ENCODE results near the gene FAM186B. TPM values are rescaled to one million over a fixed set of nuclear protein-coding genes. Genes with fewer than 3 reads are reported as not detected.
A peak's percentile ranks its signal among the peaks of the same experiment; 100 is the strongest.

The FAM186B gene
- total RNA-seq, 4 donors from 2014 or later, result 0.31 to 0.69 TPM; not detected in 2

GRCh38 chr12:49539406-49540228 lies 65.8 kb downstream of the FAM186B start:
- no peak for ATAC-seq
- H3K27ac ChIP-seq, result no peak overlapping the region
- peaks cover 68% of the 10 kb centered on the region for H3K27me3 ChIP-seq
- no peak for TF ChIP-seq EP300 (IDR thresholded peaks at IDR 0.05)
- TF ChIP-seq POLR2A (IDR thresholded peaks at IDR 0.05), result no peak
- TF ChIP-seq CTCF (IDR thresholded peaks at IDR 0.05), result no peak
- TF ChIP-seq POLR2AphosphoS5 (IDR thresholded peaks at IDR 0.05), result no peak
- H3K36me3 ChIP-seq, result no peaks in the 10 kb centered on the region
- WGBS, 2 donors (ENCODE audit: low coverage in 1 of 2), result 32 to 42% methylated on average over 3 to 10 of the region's 47 CpGs
- H3K4me1 ChIP-seq, result peaks cover 0 to 29% (median 12%) of the 10 kb centered on the region in 3 donors
- H3K9me3 ChIP-seq, result no peaks in the 10 kb centered on the region
- peak overlapping the region in 1 of 2 donors; percentile 56 for H3K4me3 ChIP-seq

- peak within 1 kb of the TSS; percentile 39 to 56 for H3K4me3 ChIP-seq
- H3K4me1 ChIP-seq, result peaks cover 0 to 29% (median 12%) of the 10 kb centered on the region in 3 donors
- no peaks in the 10 kb centered on the region for H3K9me3 ChIP-seq
- peaks cover 66% of the 10 kb centered on the region for H3K27me3 ChIP-seq
- WGBS, 2 donors (ENCODE audit: low coverage in 1 of 2), result no CpG with 5 or more reads among the region's 107 CpGs
- no peaks in the 10 kb centered on the region for H3K36me3 ChIP-seq
- ATAC-seq, result peak; percentile 80
- TF ChIP-seq CTCF (IDR thresholded peaks at IDR 0.05), result no peak
- TF ChIP-seq POLR2A (IDR thresholded peaks at IDR 0.05), result no peak
- H3K27ac ChIP-seq, result no peak within 1 kb of the TSS
Measured at GRCh38 chr12:49538510-49539403, 66.7 kb downstream of the FAM186B start, which contains the start of gene KCNH3. Gene KCNH3 (plus strand): TSS chr12:49539030. CDS start chr12:49539417, 387 bp downstream.

- peak; percentile 16 for ATAC-seq
- Histone ChIP-seq H3K27ac (no peak overlapping the region), H3K27me3 (peaks cover 66% of the 10 kb centered on the region), H3K4me3 (peak overlapping the region; percentile 39 to 56), H3K36me3 (no peaks in the 10 kb centered on the region), H3K4me1 (peaks cover 0 to 29% (median 12%) of the 10 kb centered on the region in 3 donors), H3K9me3 (no peaks in the 10 kb centered on the region)
- 0 to 2% methylated on average over 3 to 11 of the region's 61 CpGs for WGBS, 2 donors (ENCODE audit: low coverage in 1 of 2)
- no peak for TF ChIP-seq POLR2AphosphoS5 (IDR thresholded peaks at IDR 0.05)
- TF ChIP-seq POLR2A (IDR thresholded peaks at IDR 0.05), result no peak
- TF ChIP-seq EP300 (IDR thresholded peaks at IDR 0.05), result no peak
- no peak for TF ChIP-seq CTCF (IDR thresholded peaks at IDR 0.05)
Measured at GRCh38 chr12:49537752-49538509, 67.5 kb downstream of the FAM186B start.

Small RNA genes lying within 50 kb of the gene (small RNA-seq; reads per million reads assigned to genes)
- 0 reads per million in 4 donors for gene HIGD1AP9
- gene POLR2KP1, result 0 reads per million in 4 donors
- gene RNU6-834P, result 0 reads per million in 4 donors

Other genes starting within 250 kb of the FAM186B start
- gene SPATS2, start 238.2 kb downstream of the FAM186B start, total RNA-seq, result 10 to 100 TPM in 2 of 4 donors, 1 to 10 TPM in 2; 8.6 to 17.8 (median 9.5) TPM
- gene KCNH3, start 66.6 kb downstream of the FAM186B start, total RNA-seq, result under 1 TPM in 3 of 4 donors, not detected in 1; 0.13 to 0.69 (median 0.31) TPM
- 10 to 100 TPM; 35.3 to 62.5 (median 51.1) TPM for gene MCRS1, start 37.5 kb downstream of the FAM186B start, total RNA-seq
- 10 to 100 TPM; 14.6 to 24.0 (median 18.3) TPM for gene PRPF40B, start 17.9 kb upstream of the FAM186B start, total RNA-seq
- gene FMNL3, start 101.8 kb upstream of the FAM186B start, total RNA-seq, result 10 to 100 TPM; 10.4 to 15.4 (median 12.6) TPM
- 100 to 1,000 TPM; 251 to 408 (median 329) TPM for gene TMBIM6, start 135.9 kb upstream of the FAM186B start, total RNA-seq
- gene NCKAP5L, start 222.8 kb upstream of the FAM186B start, total RNA-seq, result 10 to 100 TPM; 15.3 to 27.5 (median 19.0) TPM
- gene BCDIN3D, start 237.5 kb upstream of the FAM186B start, total RNA-seq, result 1 to 10 TPM; 2.6 to 4.7 (median 3.4) TPM